RWPE1 (cell line): ENCODE results near the gene SLC39A10.

ENCODE experiments used
- CTCF ChIA-PET: fragments of 350-600 bp; sonication (Branson Sonifier 250); formaldehyde crosslinking; extraction: SDS; loops from one replicate; lab custom pipeline; 2021; lab: Yijun Ruan, JAX
- POLR2A ChIA-PET: fragments of 400-600 bp; formaldehyde crosslinking; extraction: SDS; loops from one replicate; lab custom pipeline; 2020; ENCODE audit warnings: antibody characterized with exemption; ENCODE audit not compliant: low non-redundant PET; lab: Yijun Ruan, JAX
- DNase-seq: peaks from one replicate; pipeline ENCODE4 v3.0.0; 2012; ENCODE audit warnings: low spot score
- H3K27ac ChIP-seq: fragments of 450-650 bp; 2 replicates; pipeline ENCODE4 v1.5.1; 2017
- CTCF ChIP-seq: fragments of 450-650 bp; conservative IDR thresholded peaks from 2 replicates; pipeline ENCODE4 v1.5.1; 2017; ENCODE audit warnings: low read depth, mild to moderate bottlenecking

The SLC39A10 gene

GRCh38 chr2:195620501-195620900, 36.5 kb upstream of the SLC39A10 start:
- no peak for DNase-seq
- POLR2A ChIA-PET, result no interaction called here
- TF ChIP-seq CTCF, result no peak
- CTCF ChIA-PET, result no interaction called here
- H3K27ac ChIP-seq, result no peak overlapping the region

- CTCF ChIA-PET, result interaction anchor here (0.7 kb wide), 1 partner anchor 37 kb away, joined by 3 read pairs; no protein-coding TSS in a partner anchor
- H3K27ac ChIP-seq, result no peak overlapping the region
- TF ChIP-seq CTCF, result no peak
- POLR2A ChIA-PET, result no interaction called here
- peak; percentile 80 for DNase-seq
Measured at GRCh38 chr2:195622966-195623365, 34.1 kb upstream of the SLC39A10 start.

- TF ChIP-seq CTCF, result no peak
- H3K27ac ChIP-seq, result no peak overlapping the region
- no peak for DNase-seq
- ChIA-PET POLR2A (no interaction called here), CTCF (interaction anchor here (1.2 kb wide), 1 partner anchor 34 kb away, joined by 4 read pairs; no protein-coding TSS in a partner anchor)
Measured at GRCh38 chr2:195626507-195626906, 30.5 kb upstream of the SLC39A10 start.

GRCh38 chr2:195628666-195629065, 28.4 kb upstream of the SLC39A10 start:
- CTCF ChIA-PET, result no interaction called here
- DNase-seq, result no peak
- no peak for TF ChIP-seq CTCF
- H3K27ac ChIP-seq, result no peak overlapping the region
- POLR2A ChIA-PET, result no interaction called here

GRCh38 chr2:195632856-195633572, 24.0 kb upstream of the SLC39A10 start:
- no peak for DNase-seq
- POLR2A ChIA-PET, result no interaction called here
- no peak overlapping the region for H3K27ac ChIP-seq

GRCh38 chr2:195633573-195633870, 23.5 kb upstream of the SLC39A10 start:
- H3K27ac ChIP-seq, result no peak overlapping the region
- CTCF ChIA-PET, result no interaction called here
- TF ChIP-seq CTCF, result no peak
- POLR2A ChIA-PET, result no interaction called here
- no peak for DNase-seq

More at GRCh38 chr2:195632856-195633572, 24.0 kb upstream of the SLC39A10 start:
- CTCF ChIA-PET, result interaction anchor here (0.7 kb wide), 1 partner anchor 97 kb away, joined by 3 read pairs; no protein-coding TSS in a partner anchor
- TF ChIP-seq CTCF, result no peak
